Measurements from ENCODE around the gene ELL.

DNA sequence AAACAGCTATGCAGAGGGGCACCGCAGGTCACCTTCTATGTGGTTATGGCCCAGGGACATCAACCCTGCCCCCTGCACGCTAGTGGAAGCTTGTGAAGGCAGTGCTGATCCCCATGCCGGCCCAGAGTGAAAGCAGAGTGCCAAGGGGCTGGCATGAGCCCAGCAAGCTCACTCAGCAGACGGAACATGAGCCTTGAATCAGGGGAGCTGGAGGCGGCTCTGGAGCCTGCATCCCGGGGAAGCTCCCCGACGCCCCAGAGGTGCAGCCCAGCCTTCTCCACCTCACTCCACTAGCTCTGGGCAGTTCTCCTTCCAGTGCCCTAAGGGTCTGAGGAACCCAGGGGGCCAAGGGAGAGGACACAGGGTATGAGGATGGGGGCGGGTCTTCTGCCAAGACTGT is 64.9 kb downstream of the ELL start:
- TF ChIP-seq EZH2 (IDR thresholded peaks at IDR 0.05; ENCODE audit: insufficient read depth, low read length), result no peak
- TF ChIP-seq, protein P1, sequence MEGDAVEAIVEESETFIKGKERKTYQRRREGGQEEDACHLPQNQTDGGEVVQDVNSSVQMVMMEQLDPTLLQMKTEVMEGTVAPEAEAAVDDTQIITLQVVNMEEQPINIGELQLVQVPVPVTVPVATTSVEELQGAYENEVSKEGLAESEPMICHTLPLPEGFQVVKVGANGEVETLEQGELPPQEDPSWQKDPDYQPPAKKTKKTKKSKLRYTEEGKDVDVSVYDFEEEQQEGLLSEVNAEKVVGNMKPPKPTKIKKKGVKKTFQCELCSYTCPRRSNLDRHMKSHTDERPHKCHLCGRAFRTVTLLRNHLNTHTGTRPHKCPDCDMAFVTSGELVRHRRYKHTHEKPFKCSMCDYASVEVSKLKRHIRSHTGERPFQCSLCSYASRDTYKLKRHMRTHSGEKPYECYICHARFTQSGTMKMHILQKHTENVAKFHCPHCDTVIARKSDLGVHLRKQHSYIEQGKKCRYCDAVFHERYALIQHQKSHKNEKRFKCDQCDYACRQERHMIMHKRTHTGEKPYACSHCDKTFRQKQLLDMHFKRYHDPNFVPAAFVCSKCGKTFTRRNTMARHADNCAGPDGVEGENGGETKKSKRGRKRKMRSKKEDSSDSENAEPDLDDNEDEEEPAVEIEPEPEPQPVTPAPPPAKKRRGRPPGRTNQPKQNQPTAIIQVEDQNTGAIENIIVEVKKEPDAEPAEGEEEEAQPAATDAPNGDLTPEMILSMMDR (IDR thresholded peaks at IDR 0.05; ENCODE audit: insufficient read depth, low read depth, low read length), result no peak
